Measurements from ENCODE around the gene ZNG1B.
"Not testable (repeated sequence)": the region's sequence is repeated elsewhere in the genome, so short reads cannot be mapped to it uniquely, and the experiment has no call there.

ZNG1B gene

GRCh38 chr2:113476688-113477368, 39.3 kb downstream of the ZNG1B start:
- not testable (repeated sequence) for H3K9ac ChIP-seq (ENCODE audit: insufficient read length, low read depth); H3K36me3 ChIP-seq (ENCODE audit: insufficient read depth, insufficient read length, low read length); DNase-seq (ENCODE audit: low read depth, low spot score); H3K27me3 ChIP-seq (ENCODE audit: insufficient read depth, insufficient read length); H3K4me3 ChIP-seq (ENCODE audit: insufficient read length, low read depth); H3K4me1 ChIP-seq (ENCODE audit: insufficient read depth, insufficient read length); H3K9me3 ChIP-seq (ENCODE audit: insufficient read depth, low read length)

- H3K4me1 ChIP-seq (ENCODE audit: insufficient read depth, insufficient read length); H3K4me3 ChIP-seq (ENCODE audit: insufficient read length, low read depth); H3K36me3 ChIP-seq (ENCODE audit: insufficient read depth, insufficient read length, low read length); H3K9me3 ChIP-seq (ENCODE audit: insufficient read depth, low read length); H3K9ac ChIP-seq (ENCODE audit: insufficient read length, low read depth); DNase-seq (ENCODE audit: low read depth, low spot score): not testable (repeated sequence)
- H3K27me3 ChIP-seq (ENCODE audit: insufficient read depth, insufficient read length) = peaks cover 21% of the 10 kb centered on the region
These were observed 59.0 kb downstream of the ZNG1B start for GRCh38 chr2:113496527-113496926.

GRCh38 chr2:113498365-113498764, 60.9 kb downstream of the ZNG1B start, which contains the start of gene FOXD4L1:
FOXD4L1 (plus strand) TSS chr2:113498665; CDS start chr2:113499257, 592 bp downstream.
- not testable (repeated sequence) for H3K36me3 ChIP-seq (ENCODE audit: insufficient read depth, insufficient read length, low read length); DNase-seq (ENCODE audit: low read depth, low spot score); H3K9ac ChIP-seq (ENCODE audit: insufficient read length, low read depth); H3K4me3 ChIP-seq (ENCODE audit: insufficient read length, low read depth); H3K4me1 ChIP-seq (ENCODE audit: insufficient read depth, insufficient read length); H3K9me3 ChIP-seq (ENCODE audit: insufficient read depth, low read length)
- H3K27me3 ChIP-seq (ENCODE audit: insufficient read depth, insufficient read length) = peaks cover 37% of the 10 kb centered on the region

GRCh38 chr2:113499019-113499885, 61.8 kb downstream of the ZNG1B start:
- not testable (repeated sequence) for H3K9ac ChIP-seq (ENCODE audit: insufficient read length, low read depth); H3K36me3 ChIP-seq (ENCODE audit: insufficient read depth, insufficient read length, low read length); DNase-seq (ENCODE audit: low read depth, low spot score); H3K9me3 ChIP-seq (ENCODE audit: insufficient read depth, low read length); H3K4me3 ChIP-seq (ENCODE audit: insufficient read length, low read depth); H3K4me1 ChIP-seq (ENCODE audit: insufficient read depth, insufficient read length)
- peaks cover 45% of the 10 kb centered on the region for H3K27me3 ChIP-seq (ENCODE audit: insufficient read depth, insufficient read length)

GRCh38 chr2:113499886-113500722, 62.6 kb downstream of the ZNG1B start:
- not testable (repeated sequence) for H3K4me3 ChIP-seq (ENCODE audit: insufficient read length, low read depth); H3K9me3 ChIP-seq (ENCODE audit: insufficient read depth, low read length); H3K9ac ChIP-seq (ENCODE audit: insufficient read length, low read depth); H3K4me1 ChIP-seq (ENCODE audit: insufficient read depth, insufficient read length); H3K36me3 ChIP-seq (ENCODE audit: insufficient read depth, insufficient read length, low read length); DNase-seq (ENCODE audit: low read depth, low spot score)
- TF ChIP-seq SUZ12 (IDR thresholded peaks at IDR 0.05; ENCODE audit: extremely low read depth, insufficient read depth, insufficient read length) = peak; percentile 74
- peaks cover 50% of the 10 kb centered on the region for H3K27me3 ChIP-seq (ENCODE audit: insufficient read depth, insufficient read length)

- TF ChIP-seq SUZ12 (IDR thresholded peaks at IDR 0.05; ENCODE audit: extremely low read depth, insufficient read depth, insufficient read length) = peak; percentile 24
- not testable (repeated sequence) for H3K4me3 ChIP-seq (ENCODE audit: insufficient read length, low read depth); H3K36me3 ChIP-seq (ENCODE audit: insufficient read depth, insufficient read length, low read length); DNase-seq (ENCODE audit: low read depth, low spot score); H3K4me1 ChIP-seq (ENCODE audit: insufficient read depth, insufficient read length); H3K9ac ChIP-seq (ENCODE audit: insufficient read length, low read depth); H3K9me3 ChIP-seq (ENCODE audit: insufficient read depth, low read length)
- H3K27me3 ChIP-seq (ENCODE audit: insufficient read depth, insufficient read length) = peaks cover 55% of the 10 kb centered on the region
These were observed 63.2 kb downstream of the ZNG1B start for GRCh38 chr2:113500723-113501038.

GRCh38 chr2:113502216-113503093, 65.0 kb downstream of the ZNG1B start:
- H3K4me1 ChIP-seq (ENCODE audit: insufficient read depth, insufficient read length); H3K9ac ChIP-seq (ENCODE audit: insufficient read length, low read depth); DNase-seq (ENCODE audit: low read depth, low spot score); H3K36me3 ChIP-seq (ENCODE audit: insufficient read depth, insufficient read length, low read length); H3K9me3 ChIP-seq (ENCODE audit: insufficient read depth, low read length): not testable (repeated sequence)
- Histone ChIP-seq H3K4me3 (ENCODE audit: insufficient read length, low read depth) (peak overlapping the region; percentile 46), H3K27me3 (ENCODE audit: insufficient read depth, insufficient read length) (peaks cover 64% of the 10 kb centered on the region)

Data from NT2/D1 (cell line).